ENCODE results near the gene THRB.

Gene THRB

GRCh38 chr3:24522146-24522579 lies 27.5 kb upstream of the THRB start:
- peaks cover 65% of the 10 kb centered on the region for H3K27me3 ChIP-seq (ENCODE audit: insufficient read depth, low read length)

GRCh38 chr3:24521420-24522145 lies 26.9 kb upstream of the THRB start:
- no peaks in the 10 kb centered on the region for H3K36me3 ChIP-seq (ENCODE audit: insufficient read depth, low read length)
- no peaks in the 10 kb centered on the region for H3K9me3 ChIP-seq (ENCODE audit: low read length)
- peak overlapping the region; percentile 57 for H2AFZ ChIP-seq (ENCODE audit: low read depth, low read length)
- peaks cover 65% of the 10 kb centered on the region for H3K27me3 ChIP-seq (ENCODE audit: insufficient read depth, low read length)
- no peaks in the 10 kb centered on the region for H3K4me1 ChIP-seq (ENCODE audit: insufficient read depth, low read length)
- H3K4me3 ChIP-seq (ENCODE audit: low read length): peak overlapping the region; percentile 25

More at GRCh38 chr3:24522146-24522579, 27.5 kb upstream of the THRB start:
- Histone ChIP-seq H3K36me3 (ENCODE audit: insufficient read depth, low read length) (no peaks in the 10 kb centered on the region), H3K4me3 (ENCODE audit: low read length) (no peak overlapping the region), H3K9me3 (ENCODE audit: low read length) (no peaks in the 10 kb centered on the region), H3K4me1 (ENCODE audit: insufficient read depth, low read length) (no peaks in the 10 kb centered on the region), H2AFZ (ENCODE audit: low read depth, low read length) (peak overlapping the region; percentile 57)

- Histone ChIP-seq H3K4me3 (ENCODE audit: low read length) (peak overlapping the region; percentile 25), H3K36me3 (ENCODE audit: insufficient read depth, low read length) (no peaks in the 10 kb centered on the region), H3K27me3 (ENCODE audit: insufficient read depth, low read length) (peaks cover 65% of the 10 kb centered on the region), H3K4me1 (ENCODE audit: insufficient read depth, low read length) (no peaks in the 10 kb centered on the region), H3K9me3 (ENCODE audit: low read length) (no peaks in the 10 kb centered on the region), H2AFZ (ENCODE audit: low read depth, low read length) (peak overlapping the region; percentile 57)
Observed at GRCh38 chr3:24520976-24521419, 26.3 kb upstream of the THRB start.

- Histone ChIP-seq H3K27me3 (ENCODE audit: insufficient read depth, low read length) (peaks cover 62% of the 10 kb centered on the region), H3K36me3 (ENCODE audit: insufficient read depth, low read length) (no peaks in the 10 kb centered on the region), H2AFZ (ENCODE audit: low read depth, low read length) (no peak overlapping the region), H3K4me3 (ENCODE audit: low read length) (no peak overlapping the region), H3K4me1 (ENCODE audit: insufficient read depth, low read length) (no peaks in the 10 kb centered on the region), H3K9me3 (ENCODE audit: low read length) (no peaks in the 10 kb centered on the region)
Observed at GRCh38 chr3:24520101-24520495, 25.4 kb upstream of the THRB start.

DNA sequence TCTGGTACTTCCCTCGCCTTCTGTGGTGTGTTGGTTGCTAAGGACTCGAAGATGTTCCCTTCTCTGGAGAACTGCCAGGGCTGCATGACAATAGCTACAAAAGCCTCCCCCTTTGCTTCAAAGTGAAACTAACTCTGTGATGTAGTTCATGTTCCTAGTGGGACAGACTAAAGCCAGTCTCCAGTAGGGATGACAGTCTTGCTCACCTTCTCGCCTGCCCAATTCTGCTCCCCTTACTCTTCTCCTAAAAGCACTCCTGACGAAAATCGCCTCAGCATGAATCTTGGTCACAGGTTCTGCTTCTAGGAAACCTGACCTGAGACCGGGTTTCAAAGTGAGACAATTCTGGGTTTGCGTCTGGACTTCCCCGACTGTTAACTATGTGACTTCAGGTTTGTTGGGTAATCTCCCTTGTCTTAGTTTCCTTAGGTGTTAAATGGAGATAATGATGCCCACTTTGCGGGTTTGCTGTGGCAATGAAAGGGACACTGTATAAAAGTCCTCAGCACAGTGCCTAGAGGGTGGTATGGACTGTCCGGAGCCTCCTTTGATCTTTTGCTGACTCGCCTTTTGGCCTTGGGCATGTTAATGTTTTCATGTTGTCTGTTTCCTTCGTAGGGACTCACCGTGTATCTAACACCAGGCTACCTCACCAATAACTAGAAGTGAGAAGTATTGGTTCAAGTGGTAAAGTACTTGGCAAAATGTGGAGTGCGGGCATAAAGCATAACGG lies 24.9 kb upstream of the THRB start:
- H3K9me3 ChIP-seq (ENCODE audit: low read length): no peaks in the 10 kb centered on the region
- H3K4me3 ChIP-seq (ENCODE audit: low read length): no peak overlapping the region
- H3K4me1 ChIP-seq (ENCODE audit: insufficient read depth, low read length): no peaks in the 10 kb centered on the region
- H2AFZ ChIP-seq (ENCODE audit: low read depth, low read length): no peak overlapping the region
- peaks cover 59% of the 10 kb centered on the region for H3K27me3 ChIP-seq (ENCODE audit: insufficient read depth, low read length)
- H3K36me3 ChIP-seq (ENCODE audit: insufficient read depth, low read length): no peaks in the 10 kb centered on the region

DNA sequence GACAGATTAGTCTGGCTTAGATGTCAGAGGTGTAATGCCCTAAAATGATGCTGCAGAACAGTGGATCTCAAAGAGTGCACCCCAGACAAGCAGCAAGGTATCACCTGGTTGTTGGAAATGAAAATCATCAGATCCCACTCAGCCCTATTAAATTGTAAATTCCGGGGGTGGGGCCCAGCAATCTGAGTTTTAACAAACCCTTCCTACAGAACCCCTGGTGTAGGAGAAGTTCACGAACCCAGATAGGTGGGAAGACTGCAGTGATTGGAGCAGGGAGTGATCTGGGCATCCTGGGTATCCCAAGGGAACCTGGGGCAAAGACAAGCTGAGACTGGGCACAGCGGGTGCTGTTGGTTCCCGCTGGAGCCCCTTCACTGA lies 24.3 kb upstream of the THRB start:
- Histone ChIP-seq H3K4me3 (ENCODE audit: low read length) (no peak overlapping the region), H3K9me3 (ENCODE audit: low read length) (no peaks in the 10 kb centered on the region), H3K4me1 (ENCODE audit: insufficient read depth, low read length) (no peaks in the 10 kb centered on the region), H3K27me3 (ENCODE audit: insufficient read depth, low read length) (peaks cover 53% of the 10 kb centered on the region), H2AFZ (ENCODE audit: low read depth, low read length) (no peak overlapping the region), H3K36me3 (ENCODE audit: insufficient read depth, low read length) (no peaks in the 10 kb centered on the region)

GRCh38 chr3:24514119-24514518 lies 19.5 kb upstream of the THRB start:
- no peaks in the 10 kb centered on the region for H3K36me3 ChIP-seq (ENCODE audit: insufficient read depth, low read length)

GRCh38 chr3:24513463-24513862 lies 18.8 kb upstream of the THRB start:
- Histone ChIP-seq H3K4me1 (ENCODE audit: insufficient read depth, low read length) (no peaks in the 10 kb centered on the region), H3K36me3 (ENCODE audit: insufficient read depth, low read length) (no peaks in the 10 kb centered on the region), H2AFZ (ENCODE audit: low read depth, low read length) (no peak overlapping the region), H3K4me3 (ENCODE audit: low read length) (no peak overlapping the region), H3K9me3 (ENCODE audit: low read length) (no peaks in the 10 kb centered on the region), H3K27me3 (ENCODE audit: insufficient read depth, low read length) (peaks cover 2% of the 10 kb centered on the region)

More at GRCh38 chr3:24514119-24514518, 19.5 kb upstream of the THRB start:
- Histone ChIP-seq H3K4me3 (ENCODE audit: low read length) (no peak overlapping the region), H3K4me1 (ENCODE audit: insufficient read depth, low read length) (no peaks in the 10 kb centered on the region), H3K27me3 (ENCODE audit: insufficient read depth, low read length) (peaks cover 8% of the 10 kb centered on the region), H3K9me3 (ENCODE audit: low read length) (no peaks in the 10 kb centered on the region), H2AFZ (ENCODE audit: low read depth, low read length) (no peak overlapping the region)

DNA sequence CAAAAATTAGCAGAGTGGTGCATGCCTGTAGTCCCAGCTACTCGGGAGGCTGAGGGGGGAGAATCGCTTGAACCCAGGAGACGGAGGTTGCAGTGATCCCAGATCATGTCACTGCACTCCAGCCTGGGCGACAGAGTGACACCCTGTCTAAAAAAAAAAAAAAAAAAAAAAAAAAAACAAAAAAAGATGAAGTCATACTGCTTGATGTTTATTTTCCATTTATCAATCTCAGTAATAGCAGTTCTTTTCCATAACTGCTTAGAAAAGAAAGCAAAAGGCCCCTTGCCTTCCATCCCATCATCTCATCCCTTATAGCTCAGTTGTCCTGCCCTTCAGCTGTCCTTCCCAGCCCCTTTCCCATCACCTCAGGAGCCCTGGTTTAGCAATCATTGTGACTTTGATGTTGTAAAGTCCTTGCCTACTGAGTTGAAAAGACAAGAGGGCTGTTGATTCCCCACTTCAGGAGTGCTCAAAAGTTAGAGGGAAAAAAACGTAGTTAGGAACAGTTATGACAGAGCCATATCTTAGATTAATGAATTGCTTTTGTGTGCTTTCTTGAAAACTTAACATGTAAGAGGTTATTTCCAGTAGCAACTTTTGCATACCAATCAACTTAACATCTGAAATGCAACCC lies 18.0 kb upstream of the THRB start:
- no peaks in the 10 kb centered on the region for H3K27me3 ChIP-seq (ENCODE audit: insufficient read depth, low read length)
- no peaks in the 10 kb centered on the region for H3K4me1 ChIP-seq (ENCODE audit: insufficient read depth, low read length)
- H2AFZ ChIP-seq (ENCODE audit: low read depth, low read length): no peak overlapping the region
- H3K36me3 ChIP-seq (ENCODE audit: insufficient read depth, low read length): no peaks in the 10 kb centered on the region
- H3K9me3 ChIP-seq (ENCODE audit: low read length): no peaks in the 10 kb centered on the region
- H3K4me3 ChIP-seq (ENCODE audit: low read length): no peak overlapping the region

GRCh38 chr3:24510030-24510648 lies 15.5 kb upstream of the THRB start:
- no peak overlapping the region for H2AFZ ChIP-seq (ENCODE audit: low read depth, low read length)
- H3K4me3 ChIP-seq (ENCODE audit: low read length): no peak overlapping the region
- H3K36me3 ChIP-seq (ENCODE audit: insufficient read depth, low read length): no peaks in the 10 kb centered on the region
- no peaks in the 10 kb centered on the region for H3K27me3 ChIP-seq (ENCODE audit: insufficient read depth, low read length)
- no peaks in the 10 kb centered on the region for H3K9me3 ChIP-seq (ENCODE audit: low read length)
- H3K4me1 ChIP-seq (ENCODE audit: insufficient read depth, low read length): no peaks in the 10 kb centered on the region

DNA sequence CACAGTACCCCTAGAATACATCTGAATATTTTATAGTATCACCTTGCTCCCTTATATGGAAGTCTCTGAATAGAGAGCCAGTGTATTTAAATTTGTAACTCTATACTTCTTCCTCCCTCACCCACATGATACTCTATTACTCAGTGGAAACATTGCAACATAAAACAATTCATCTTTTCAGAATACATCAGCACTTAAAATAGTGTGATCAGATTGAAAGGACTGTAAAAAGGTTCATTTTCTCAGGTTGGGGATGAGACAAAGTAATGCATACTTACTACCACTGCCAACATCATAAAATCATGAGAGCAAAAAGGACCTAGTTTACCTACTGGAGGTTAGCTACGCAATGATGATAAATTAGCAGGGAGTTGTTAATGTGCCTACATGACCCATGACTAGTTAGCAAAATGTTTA lies 13.8 kb upstream of the THRB start:
- Histone ChIP-seq H3K4me1 (ENCODE audit: insufficient read depth, low read length) (no peaks in the 10 kb centered on the region), H3K4me3 (ENCODE audit: low read length) (no peak overlapping the region), H2AFZ (ENCODE audit: low read depth, low read length) (no peak overlapping the region), H3K9me3 (ENCODE audit: low read length) (no peaks in the 10 kb centered on the region), H3K27me3 (ENCODE audit: insufficient read depth, low read length) (no peaks in the 10 kb centered on the region), H3K36me3 (ENCODE audit: insufficient read depth, low read length) (no peaks in the 10 kb centered on the region)

DNA sequence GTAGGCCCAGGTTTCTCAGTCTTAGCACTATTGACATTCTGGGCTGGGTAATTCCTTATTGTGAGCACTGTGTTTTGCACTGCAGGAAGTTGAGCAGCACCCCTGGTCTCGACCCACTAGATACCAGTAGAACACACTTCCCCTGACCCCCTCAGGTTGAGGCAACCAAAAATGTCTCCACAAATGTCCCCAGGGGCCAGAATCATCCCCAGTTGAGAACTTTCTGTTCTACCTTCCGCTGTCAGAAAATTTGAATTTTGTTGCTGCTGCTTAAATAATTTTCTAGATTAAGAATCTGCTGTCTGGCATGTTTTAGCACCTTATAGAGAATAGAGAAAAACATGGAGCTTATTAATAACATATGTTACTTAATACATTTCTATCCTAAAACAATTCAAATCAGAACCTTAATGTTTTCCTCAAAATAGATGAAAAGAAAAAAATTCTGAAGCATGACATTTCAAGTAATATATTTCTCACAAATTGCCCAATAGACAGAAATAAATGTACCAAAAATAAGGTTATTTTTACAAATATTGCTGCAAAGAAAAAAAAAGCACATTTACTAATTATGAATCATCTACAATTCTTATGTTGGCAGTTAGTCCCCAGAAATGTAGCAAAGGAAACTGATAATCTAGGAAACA lies 13.2 kb upstream of the THRB start:
- Histone ChIP-seq H3K36me3 (ENCODE audit: insufficient read depth, low read length) (no peaks in the 10 kb centered on the region), H3K4me3 (ENCODE audit: low read length) (no peak overlapping the region), H3K4me1 (ENCODE audit: insufficient read depth, low read length) (no peaks in the 10 kb centered on the region), H3K27me3 (ENCODE audit: insufficient read depth, low read length) (no peaks in the 10 kb centered on the region), H3K9me3 (ENCODE audit: low read length) (no peaks in the 10 kb centered on the region), H2AFZ (ENCODE audit: low read depth, low read length) (no peak overlapping the region)

Measured in neuron (in vitro differentiated cells).